Measurements from ENCODE around the gene ELOF1.

The ELOF1 gene

DNA sequence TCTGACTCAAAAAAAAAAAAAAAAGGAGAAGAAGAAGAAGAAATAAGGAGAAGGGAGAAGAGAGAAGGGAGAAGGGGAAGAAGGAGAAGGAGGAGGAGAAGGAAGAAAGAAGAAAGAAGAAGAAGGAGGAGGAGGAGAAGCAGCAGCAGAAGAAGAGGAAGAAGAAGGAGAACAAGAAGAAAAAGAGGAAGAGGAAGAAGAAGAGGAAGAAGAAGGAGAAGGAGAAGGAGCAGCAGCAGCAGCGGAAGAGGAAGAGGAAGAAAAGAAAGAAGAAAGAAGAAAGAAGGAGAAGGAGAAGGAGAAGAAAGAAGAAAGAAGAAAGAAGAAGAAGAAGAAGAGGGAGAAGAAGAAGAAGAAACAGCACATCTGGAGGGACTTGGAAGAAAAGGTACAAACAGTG is 24.5 kb downstream of the ELOF1 start:
- ATAC-seq: no peak

GRCh38 chr19:11530432-11530831 is 28.6 kb downstream of the ELOF1 start:
- TF ChIP-seq, protein P1, sequence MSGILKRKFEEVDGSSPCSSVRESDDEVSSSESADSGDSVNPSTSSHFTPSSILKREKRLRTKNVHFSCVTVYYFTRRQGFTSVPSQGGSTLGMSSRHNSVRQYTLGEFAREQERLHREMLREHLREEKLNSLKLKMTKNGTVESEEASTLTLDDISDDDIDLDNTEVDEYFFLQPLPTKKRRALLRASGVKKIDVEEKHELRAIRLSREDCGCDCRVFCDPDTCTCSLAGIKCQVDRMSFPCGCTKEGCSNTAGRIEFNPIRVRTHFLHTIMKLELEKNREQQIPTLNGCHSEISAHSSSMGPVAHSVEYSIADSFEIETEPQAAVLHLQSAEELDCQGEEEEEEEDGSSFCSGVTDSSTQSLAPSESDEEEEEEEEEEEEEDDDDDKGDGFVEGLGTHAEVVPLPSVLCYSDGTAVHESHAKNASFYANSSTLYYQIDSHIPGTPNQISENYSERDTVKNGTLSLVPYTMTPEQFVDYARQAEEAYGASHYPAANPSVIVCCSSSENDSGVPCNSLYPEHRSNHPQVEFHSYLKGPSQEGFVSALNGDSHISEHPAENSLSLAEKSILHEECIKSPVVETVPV (CRISPR knock-in tag; IDR thresholded peaks at IDR 0.05): no peak
- TF ChIP-seq OSR1 (CRISPR knock-in tag; IDR thresholded peaks at IDR 0.05) (no peak), ZNF8 (CRISPR knock-in tag; IDR thresholded peaks at IDR 0.05) (no peak), TSHZ2 (CRISPR knock-in tag; IDR thresholded peaks at IDR 0.05) (no peak), ZFP30 (CRISPR knock-in tag; IDR thresholded peaks at IDR 0.05) (no peak), TOX (CRISPR knock-in tag; IDR thresholded peaks at IDR 0.05; ENCODE audit: borderline replicate concordance) (no peak), SNAI2 (CRISPR knock-in tag; IDR thresholded peaks at IDR 0.05) (no peak), ZC3H10 (CRISPR knock-in tag; IDR thresholded peaks at IDR 0.05) (no peak), ZNF565 (CRISPR knock-in tag; conservative IDR thresholded peaks at IDR 0.05; ENCODE audit: low read depth) (no peak), RARB (CRISPR knock-in tag; IDR thresholded peaks at IDR 0.05) (no peak)

More for the DNA sequence above, 24.5 kb downstream of the ELOF1 start:
- TF ChIP-seq ZNF70 (CRISPR knock-in tag; IDR thresholded peaks at IDR 0.05) (no peak), TOX (CRISPR knock-in tag; IDR thresholded peaks at IDR 0.05; ENCODE audit: borderline replicate concordance) (no peak), CSDC2 (CRISPR knock-in tag; IDR thresholded peaks at IDR 0.05) (no peak), TSHZ2 (CRISPR knock-in tag; IDR thresholded peaks at IDR 0.05) (no peak), CREB5 (CRISPR knock-in tag; IDR thresholded peaks at IDR 0.05; ENCODE audit: low read depth) (no peak), TCF4 (CRISPR knock-in tag; IDR thresholded peaks at IDR 0.05; ENCODE audit: borderline replicate concordance) (no peak), ZFP30 (CRISPR knock-in tag; IDR thresholded peaks at IDR 0.05) (no peak), ZC3H10 (CRISPR knock-in tag; IDR thresholded peaks at IDR 0.05) (no peak), ISL1 (CRISPR knock-in tag; IDR thresholded peaks at IDR 0.05) (no peak), ESRRG (CRISPR knock-in tag; IDR thresholded peaks at IDR 0.05) (no peak), BACH2 (CRISPR knock-in tag; IDR thresholded peaks at IDR 0.05; ENCODE audit: borderline replicate concordance) (no peak), ZNF8 (CRISPR knock-in tag; IDR thresholded peaks at IDR 0.05) (no peak), OSR1 (CRISPR knock-in tag; IDR thresholded peaks at IDR 0.05) (no peak), ARNTL (CRISPR knock-in tag; IDR thresholded peaks at IDR 0.05; ENCODE audit: borderline replicate concordance, low read depth) (no peak), PPARA (CRISPR knock-in tag; IDR thresholded peaks at IDR 0.05; ENCODE audit: borderline replicate concordance) (no peak), RARB (CRISPR knock-in tag; IDR thresholded peaks at IDR 0.05) (no peak)
- TF ChIP-seq, protein P1 (CRISPR knock-in tag; IDR thresholded peaks at IDR 0.05): no peak

More at GRCh38 chr19:11530432-11530831, 28.6 kb downstream of the ELOF1 start:
- peak; percentile 53 for ATAC-seq

Measured in SK-N-SH treated with all-trans-retinoic acid at 6 μM for 48 hours (cell line).